Measurements from ENCODE around the gene LSM3. TPM values are rescaled to one million over a fixed set of nuclear protein-coding genes. Genes with fewer than 3 reads are reported as not detected.

LSM3 gene
- total RNA-seq, 1 experiment from 2014 or later, result 11.9 TPM

- no peak overlapping the region for H3K4me3 ChIP-seq (ENCODE audit: low read depth in 2 of 2, low read length in 2 of 2)
- no peak overlapping the region for H3K27ac ChIP-seq (ENCODE audit: low read length)
- POLR2A ChIA-PET, result no interaction called here
- TF ChIP-seq SIN3A (IDR thresholded peaks at IDR 0.05; ENCODE audit: borderline replicate concordance, insufficient read depth, low read depth, low read length), result no peak
- no peak for TF ChIP-seq CTCF (IDR thresholded peaks at IDR 0.05)
- no peak for TF ChIP-seq REST (IDR thresholded peaks at IDR 0.05; ENCODE audit: insufficient read depth in 1 of 2, low read depth in 2 of 2, low read length in 1 of 2)
- TF ChIP-seq POLR2AphosphoS5 (IDR thresholded peaks at IDR 0.05; ENCODE audit: low read depth, low read length), result no peak
- no peaks in the 10 kb centered on the region for H3K27me3 ChIP-seq (ENCODE audit: control insufficient read depth, insufficient read depth, low read length)
- in situ Hi-C loops (cut with HindIII; ENCODE audit: low pct_unique_long_range_greater_than_20kb, low sequenced_read_pairs) (no loop called here), intact Hi-C loops (cut with micrococcal nuclease; ENCODE audit: unreplicated experiment) (no loop called here)
- no peaks in the 10 kb centered on the region for H3K9me3 ChIP-seq (ENCODE audit: control insufficient read depth, insufficient read depth, low read depth, low read length)
- no peaks in the 10 kb centered on the region for H3K4me1 ChIP-seq (ENCODE audit: control insufficient read depth, insufficient read depth, low read length)
- DNase-seq (ENCODE audit: low read depth, low spot score), result no peak
- no TSS peak for BruUV-seq (replicated peaks)
- ATAC-seq, result no peak
- peaks cover 11% of the 10 kb centered on the region for H3K36me3 ChIP-seq (ENCODE audit: control insufficient read depth, insufficient read depth, low read length)
- CTCF ChIA-PET, result no interaction called here
These were observed 45.9 kb upstream of the LSM3 start for GRCh38 chr3:14132689-14133088.

GRCh38 chr3:14133188-14133800, 45.3 kb upstream of the LSM3 start:
- H3K9me3 ChIP-seq (ENCODE audit: control insufficient read depth, insufficient read depth, low read depth, low read length), result no peaks in the 10 kb centered on the region
- no peak for ATAC-seq
- no peak for DNase-seq (ENCODE audit: low read depth, low spot score)
- in situ Hi-C loops (cut with HindIII; ENCODE audit: low pct_unique_long_range_greater_than_20kb, low sequenced_read_pairs), result no loop called here
- H3K4me3 ChIP-seq (ENCODE audit: low read depth in 2 of 2, low read length in 2 of 2), result no peak overlapping the region
- intact Hi-C loops (cut with micrococcal nuclease; ENCODE audit: unreplicated experiment), result no loop called here
- ChIA-PET CTCF (no interaction called here), POLR2A (no interaction called here)
- H3K4me1 ChIP-seq (ENCODE audit: control insufficient read depth, insufficient read depth, low read length), result no peaks in the 10 kb centered on the region
- no peaks in the 10 kb centered on the region for H3K27me3 ChIP-seq (ENCODE audit: control insufficient read depth, insufficient read depth, low read length)
- BruUV-seq (replicated peaks), result no TSS peak
- H3K27ac ChIP-seq (ENCODE audit: low read length), result no peak overlapping the region
- peaks cover 11% of the 10 kb centered on the region for H3K36me3 ChIP-seq (ENCODE audit: control insufficient read depth, insufficient read depth, low read length)
- TF ChIP-seq SIN3A (IDR thresholded peaks at IDR 0.05; ENCODE audit: borderline replicate concordance, insufficient read depth, low read depth, low read length), result no peak
- TF ChIP-seq CTCF (IDR thresholded peaks at IDR 0.05), result no peak
- TF ChIP-seq REST (IDR thresholded peaks at IDR 0.05; ENCODE audit: insufficient read depth in 1 of 2, low read depth in 2 of 2, low read length in 1 of 2), result no peak
- TF ChIP-seq POLR2AphosphoS5 (IDR thresholded peaks at IDR 0.05; ENCODE audit: low read depth, low read length), result no peak
- TF ChIP-seq TCF7L2 (IDR thresholded peaks at IDR 0.05; ENCODE audit: low read depth, low read length), result no peak
